Endothelial cell of umbilical vein (primary cell): ENCODE data around the gene RNFT2. TPM values are rescaled to one million over a fixed set of nuclear protein-coding genes. Genes with fewer than 3 reads are reported as not detected.

ENCODE experiments used
- BruUV-seq: library from RNA; stranded (reverse); fragments of 400-500 nt; replicated peaks from 2 replicates; lab custom pipeline; 2021; lab: Mats Ljungman, UMichigan
- CTCF ChIA-PET: fragments of 300-600, 350-600 bp; sonication (Branson Sonifier 250); formaldehyde crosslinking; loops from one replicate; lab custom pipeline; 2021; ENCODE audit warnings: antibody characterized with exemption, inconsistent platforms; lab: Charles Lee
- POLR2A ChIA-PET: fragments of 300-600, 350-600 bp; sonication (Branson Sonifier 250); formaldehyde crosslinking; loops from one replicate; lab custom pipeline; 2021; ENCODE audit warnings: antibody characterized with exemption, inconsistent platforms; lab: Charles Lee
- DNase-seq: peaks from one replicate; pipeline ENCODE4 v3.0.0-alpha.2; 2011; ENCODE audit warnings: low read depth, low spot score
- FAIRE-seq: peaks from 2 replicates; lab custom pipeline; 2011; peaks lifted over from hg19 to GRCh38; lab: Jason Lieb, UNC
- H2AFZ ChIP-seq: 2 replicates; pipeline ENCODE4 v1.6.0; 2012; ENCODE audit warnings: low read depth, low read length, control low read depth, inconsistent platforms
- H3K27ac ChIP-seq: 2 replicates; pipeline ENCODE4 v1.5.1; 2011; ENCODE audit warnings: low read depth, mild to moderate bottlenecking, control low read depth, low read length, moderate library complexity; ENCODE audit not compliant: insufficient read depth
- H3K27me3 ChIP-seq, 2 experiments: 2 replicates each; pipeline versions ENCODE4 v1.6.0 to v1.6.1; 2011; ENCODE audit warnings: low read length in 2 of 2, mixed read lengths in 1 of 2; ENCODE audit not compliant: control insufficient read depth in 2 of 2, insufficient read depth in 2 of 2
- H3K36me3 ChIP-seq, 2 experiments: 2 replicates in 1 of 2; 3 replicates in 1 of 2; pipeline ENCODE4 v1.5.1; 2011; ENCODE audit warnings: low read length in 2 of 2, mild to moderate bottlenecking in 1 of 2, moderate library complexity in 1 of 2; ENCODE audit not compliant: control insufficient read depth in 2 of 2, insufficient read depth in 2 of 2; ENCODE audit errors: extremely low read depth in 1 of 2
- H3K4me1 ChIP-seq: 3 replicates; pipeline ENCODE4 v1.5.1; 2011; ENCODE audit warnings: mild to moderate bottlenecking, low read length; ENCODE audit not compliant: control insufficient read depth, insufficient read depth; ENCODE audit errors: extremely low read depth
- H3K4me2 ChIP-seq: 2 replicates; pipeline ENCODE4 v1.6.1; 2011; ENCODE audit warnings: low read length, control low read depth, mixed read lengths; ENCODE audit not compliant: insufficient read depth
- H3K4me3 ChIP-seq, 3 experiments: fragments of 200-600 bp in 1 of 3; sonication (generic), shearing (Covaris generic) in 1 of 3; replicated peaks in 1 of 3; 2 replicates each; pipeline ENCODE4 v1.5.1; 2011 to 2016; ENCODE audit warnings: control low read depth in 3 of 3, low read length in 3 of 3, mild to moderate bottlenecking in 2 of 3, inconsistent platforms in 1 of 3, low read depth in 1 of 3, moderate library complexity in 1 of 3; ENCODE audit not compliant: insufficient read depth in 1 of 3
- H3K79me2 ChIP-seq: 2 replicates; pipeline ENCODE4 v1.6.0; 2012; ENCODE audit warnings: low read length, inconsistent platforms; ENCODE audit not compliant: control insufficient read depth, insufficient read depth
- H3K9ac ChIP-seq: replicated peaks from 2 replicates; pipeline ENCODE3; 2011; ENCODE audit warnings: low read length, control low read depth; ENCODE audit not compliant: insufficient read depth; ENCODE audit errors: extremely low read depth
- H3K9me1 ChIP-seq: replicated peaks from 3 replicates; pipeline ENCODE4 v1.6.0; 2011; ENCODE audit warnings: mild to moderate bottlenecking, low read length; ENCODE audit not compliant: control insufficient read depth, insufficient read depth; ENCODE audit errors: extremely low read depth
- H3K9me3 ChIP-seq: replicated peaks from 2 replicates; pipeline ENCODE4 v1.5.1; 2012; ENCODE audit warnings: low read length, inconsistent platforms; ENCODE audit not compliant: control insufficient read depth, insufficient read depth
- H4K20me1 ChIP-seq: replicated peaks from 2 replicates; pipeline ENCODE3; 2011; ENCODE audit warnings: mild to moderate bottlenecking, low read length; ENCODE audit not compliant: control insufficient read depth, insufficient read depth; ENCODE audit errors: extremely low read depth
- EZH2 ChIP-seq: IDR thresholded peaks from 2 replicates; pipeline ENCODE4 v1.6.1; 2012; ENCODE audit warnings: borderline replicate concordance, low read depth, mild to moderate bottlenecking, moderate library complexity, low read length, inconsistent platforms; ENCODE audit not compliant: severe bottlenecking
- GATA2 ChIP-seq: IDR thresholded peaks from 2 replicates; pipeline ENCODE4 v1.7.0; 2011; ENCODE audit warnings: low read depth, mild to moderate bottlenecking, moderate library complexity, mixed read lengths, low read length; ENCODE audit not compliant: insufficient read length, insufficient read depth
- MYC ChIP-seq: IDR thresholded peaks from one replicate; pipeline ENCODE4 v1.6.1; 2011; ENCODE audit warnings: mild to moderate bottlenecking, low read depth, low read length
- POLR2A ChIP-seq: IDR thresholded peaks from 2 replicates; pipeline ENCODE4 v1.6.1; 2012; ENCODE audit warnings: low read depth, mild to moderate bottlenecking, control low read depth, low read length
- POLR2AphosphoS5 ChIP-seq: IDR thresholded peaks from 2 replicates; pipeline ENCODE4 v1.6.1; 2012; ENCODE audit warnings: low read depth, mild to moderate bottlenecking, control low read depth, low read length, moderate library complexity; ENCODE audit not compliant: insufficient read depth
- dilution Hi-C: fragments of 300-500 bp; cut with MboI; formaldehyde crosslinking; loops from one replicate; pipeline ENCODE4 v1.15.0; 2019; ENCODE audit warnings: low sequenced_read_pairs; ENCODE audit not compliant: extremely low pct_ligation_motif_present
- intact Hi-C: fragments of 100-400 bp; cut with micrococcal nuclease; formaldehyde crosslinking; loops from one replicate; pipeline ENCODE4 v1.10.0; 2022
- polyA plus RNA-seq, 4 experiments: library from polyadenylated mRNA; depleted of rRNA in 3 of 4; stranded (reverse) in 3 of 4; unstranded in 1 of 4; fragments of >200 nt; gene quantifications; 2 replicates each; pipeline versions ENCODE4 v1.2.1 to v1.2.3, GENCODE V29; 2011 to 2012; ENCODE audit warnings: missing spikeins in 1 of 4
- total RNA-seq: library from RNA; stranded (reverse); gene quantifications from 2 replicates; pipeline ENCODE4 v1.2.3, GENCODE V29; 2021
- TF ChIP-seq, protein P1 (sequence below): IDR thresholded peaks from 2 replicates; pipeline ENCODE4 v1.6.1; 2011; ENCODE audit not compliant: insufficient read depth, insufficient read length
- TF ChIP-seq, protein P2 (sequence below), 2 donors: IDR thresholded peaks; 1 replicate in 1 of 2; 2 replicates in 1 of 2; pipeline ENCODE4 v1.5.1; 2011; ENCODE audit warnings: low read length in 2 of 2, mild to moderate bottlenecking in 2 of 2, moderate library complexity in 2 of 2, control low read depth in 1 of 2, inconsistent platforms in 1 of 2, low read depth in 1 of 2; ENCODE audit not compliant: insufficient read depth in 1 of 2; ENCODE audit errors: extremely low read depth in 1 of 2

The RNFT2 gene
- total and polyA plus RNA-seq, 2 donors (not counting 3 experiments of a cell fraction or from before 2014, with no cell fraction given), result 1.4 to 6.6 TPM

DNA sequence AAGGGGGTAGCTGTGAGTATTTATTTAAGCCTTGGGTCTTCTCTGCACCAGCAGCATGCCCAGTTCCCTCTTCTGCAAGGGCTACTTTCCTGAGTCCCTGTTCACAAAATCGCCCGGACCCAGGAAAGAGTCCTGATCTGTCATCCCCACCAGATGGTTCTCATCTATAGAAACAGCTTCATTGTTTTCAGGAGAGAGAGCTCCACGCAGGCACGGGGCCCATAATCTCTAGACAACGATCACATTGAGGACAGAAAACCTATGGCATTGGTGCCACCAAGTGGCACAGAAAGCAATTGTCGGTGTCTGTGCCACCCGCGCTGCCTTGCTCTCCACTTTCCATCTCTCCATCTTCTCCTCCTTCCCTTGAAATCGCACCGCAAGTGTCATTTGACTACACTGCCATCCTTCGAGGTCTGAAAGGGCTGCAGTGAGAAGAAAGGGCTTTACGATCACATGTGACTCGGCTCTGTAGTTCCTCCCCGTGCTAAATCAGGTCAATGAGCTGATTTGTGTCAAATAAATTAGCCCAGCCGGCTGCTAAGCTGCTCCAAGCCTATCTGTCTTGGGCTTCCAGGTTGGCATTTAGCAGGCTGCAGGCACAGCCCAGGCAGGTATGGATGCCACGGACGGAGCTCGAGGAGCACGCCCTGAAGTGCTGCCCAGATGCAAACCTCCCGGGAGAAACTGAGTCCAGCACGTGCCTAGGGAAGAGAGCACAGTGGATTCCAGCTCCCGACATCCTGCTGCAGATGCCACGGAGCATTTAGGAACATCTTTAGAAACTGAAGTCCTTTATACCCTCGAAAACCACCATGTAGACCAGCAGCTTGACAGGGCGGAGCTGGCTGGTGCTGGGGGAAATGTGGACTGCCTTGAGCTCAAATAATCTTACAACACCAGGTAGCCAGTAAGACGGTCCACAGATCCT is 29.0 kb upstream of the RNFT2 start:
- H3K9me1 ChIP-seq, result no peaks in the 10 kb centered on the region
- POLR2A ChIA-PET, result no interaction called here
- CTCF ChIA-PET, result interaction anchor here (0.6 to 2.4 kb wide), 37 partner anchors 10 to 791 kb away, joined by 3 to 25 read pairs (median 4); no protein-coding TSS in a partner anchor
- peaks cover 15% of the 10 kb centered on the region in 2 experiments for H3K27me3 ChIP-seq
- peak; percentile 79 for FAIRE-seq
- peak; percentile 52 for DNase-seq
- H3K79me2 ChIP-seq, result no peaks in the 10 kb centered on the region
- H3K9me3 ChIP-seq, result no peaks in the 10 kb centered on the region
- no peak overlapping the region for H2AFZ ChIP-seq
- H3K4me2 ChIP-seq, result peak overlapping the region; percentile 23
- no peak overlapping the region for H3K9ac ChIP-seq
- no peak overlapping the region for H3K4me3 ChIP-seq
- TF ChIP-seq POLR2AphosphoS5 (no peak), EZH2 (peak; percentile 49), MYC (no peak), GATA2 (no peak), POLR2A (no peak)
- TF ChIP-seq, protein P1, sequence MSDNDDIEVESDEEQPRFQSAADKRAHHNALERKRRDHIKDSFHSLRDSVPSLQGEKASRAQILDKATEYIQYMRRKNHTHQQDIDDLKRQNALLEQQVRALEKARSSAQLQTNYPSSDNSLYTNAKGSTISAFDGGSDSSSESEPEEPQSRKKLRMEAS, result no peak
- TF ChIP-seq, protein P2, sequence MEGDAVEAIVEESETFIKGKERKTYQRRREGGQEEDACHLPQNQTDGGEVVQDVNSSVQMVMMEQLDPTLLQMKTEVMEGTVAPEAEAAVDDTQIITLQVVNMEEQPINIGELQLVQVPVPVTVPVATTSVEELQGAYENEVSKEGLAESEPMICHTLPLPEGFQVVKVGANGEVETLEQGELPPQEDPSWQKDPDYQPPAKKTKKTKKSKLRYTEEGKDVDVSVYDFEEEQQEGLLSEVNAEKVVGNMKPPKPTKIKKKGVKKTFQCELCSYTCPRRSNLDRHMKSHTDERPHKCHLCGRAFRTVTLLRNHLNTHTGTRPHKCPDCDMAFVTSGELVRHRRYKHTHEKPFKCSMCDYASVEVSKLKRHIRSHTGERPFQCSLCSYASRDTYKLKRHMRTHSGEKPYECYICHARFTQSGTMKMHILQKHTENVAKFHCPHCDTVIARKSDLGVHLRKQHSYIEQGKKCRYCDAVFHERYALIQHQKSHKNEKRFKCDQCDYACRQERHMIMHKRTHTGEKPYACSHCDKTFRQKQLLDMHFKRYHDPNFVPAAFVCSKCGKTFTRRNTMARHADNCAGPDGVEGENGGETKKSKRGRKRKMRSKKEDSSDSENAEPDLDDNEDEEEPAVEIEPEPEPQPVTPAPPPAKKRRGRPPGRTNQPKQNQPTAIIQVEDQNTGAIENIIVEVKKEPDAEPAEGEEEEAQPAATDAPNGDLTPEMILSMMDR (IDR thresholded peaks at IDR 0.05; ENCODE audit: extremely low read depth in 1 of 2, insufficient read depth in 1 of 2, low read depth in 1 of 2, low read length in 2 of 2), result peak; percentile 44 to 65
- BruUV-seq, result no TSS peak
- peaks cover 0 to 3% of the 10 kb centered on the region in 2 experiments for H3K36me3 ChIP-seq
- no peak overlapping the region for H3K27ac ChIP-seq
- intact Hi-C loops (loop anchor here (2.0 to 5.0 kb wide), 4 partner anchors 107 to 786 kb away; no protein-coding TSS in a partner anchor), dilution Hi-C loops (no loop called here)
- H3K4me1 ChIP-seq, result no peaks in the 10 kb centered on the region
- H4K20me1 ChIP-seq, result no peaks in the 10 kb centered on the region
